Ovary (tissue), 9 donors: ENCODE measurements around the gene PRKCSH. TPM values are rescaled to one million over a fixed set of nuclear protein-coding genes. Genes with fewer than 3 reads are reported as not detected.
"Not testable (repeated sequence)": the region's sequence is repeated elsewhere in the genome, so short reads cannot be mapped to it uniquely, and the experiment has no call there.

Source experiments
- DNase-seq, 5 donors: peaks; one replicate each; pipeline ENCODE4 v3.0.0-alpha.2; 2019 to 2020
- H3K27ac ChIP-seq, 2 donors: fragments of 200-600 bp; one replicate each; pipeline versions ENCODE4 v1.5.1 to v1.8.0; 2019 to 2022
- H3K27me3 ChIP-seq: fragments of 200-600 bp; one replicate; pipeline ENCODE4 v1.8.0; 2022
- H3K36me3 ChIP-seq: fragments of 200-600 bp; sonication (generic); one replicate; pipeline ENCODE4 v1.5.1; 2019
- H3K4me1 ChIP-seq: one replicate; pipeline ENCODE4 v1.8.1; 2013; ENCODE audit warnings: mild to moderate bottlenecking, moderate library complexity; ENCODE audit not compliant: insufficient read depth
- H3K4me3 ChIP-seq: fragments of 200-600 bp; sonication (generic); one replicate; pipeline ENCODE4 v1.5.1; 2017
- H3K9me3 ChIP-seq, 2 donors: fragments of 200-600 bp in 1 of 2; sonication (generic) in 1 of 2; one replicate each; pipeline versions ENCODE4 v1.5.1 to v1.8.1; 2013 to 2019; ENCODE audit warnings: mild to moderate bottlenecking in 1 of 2, moderate library complexity in 1 of 2
- CTCF ChIP-seq, 3 donors: fragments of 450-650 bp in 2 of 3; fragments of 200-600 bp in 1 of 3; IDR thresholded peaks; one replicate each; pipeline versions ENCODE4 v1.5.1 to v1.8.0; 2016 to 2022; ENCODE audit warnings: antibody characterized with exemption in 3 of 3, mild to moderate bottlenecking in 1 of 3
- EP300 ChIP-seq: sonication (generic); formaldehyde crosslinking; IDR thresholded peaks from one replicate; pipeline ENCODE4 v1.6.1; 2017; ENCODE audit warnings: antibody characterized with exemption
- POLR2A ChIP-seq: fragments of 450-650 bp; IDR thresholded peaks from one replicate; pipeline ENCODE4 v1.6.1; 2017; ENCODE audit warnings: antibody characterized with exemption, mild to moderate bottlenecking, moderate library complexity
- WGBS, 3 donors: extraction: QIAGEN DNeasy Blood & Tissue Kit in 1 of 3; methylation state at CpG; one replicate each; pipeline versions ENCODE4 v1.1.5 to v1.1.7; 2013 to 2017; 5-methylcytosine and 5-hydroxymethylcytosine counted together
- intact Hi-C, 4 donors: fragments of 100-400 bp; cut with DNase I; formaldehyde crosslinking; loops; one replicate each; pipeline versions ENCODE4 v1.11.0 to v1.15.1; 2022 to 2023
- polyA plus RNA-seq, 2 donors: library from polyadenylated mRNA; stranded (reverse); fragments of 200-250 nt in 1 of 2; fragments of 350-450 nt in 1 of 2; fragmentation: Illumina TruSeq in 1 of 2; extraction: RNeasy Lipid Tissue Mini Kit (QIAGEN cat#74804) in 1 of 2; gene quantifications; one replicate each; pipeline ENCODE4 v1.2.3, GENCODE V29; 2013 to 2014
- total RNA-seq, 7 donors: library from RNA; depleted of rRNA in 2 of 7; stranded (reverse); fragments of >200 nt in 2 of 7; fragmentation: NEBNext Ultra II Directional in 3 of 7; extraction: Animal tissue kit (Norgen Biotek cat#: 25700) in 3 of 7; gene quantifications; one replicate each; pipeline versions ENCODE4 v1.1.0 to v1.2.4, GENCODE V29; 2016 to 2023
- donor health status: DM: no; HTN: no; CAD: no; lungs with moderate emphysema.
- donor health status: DM: no; HTN: no; CAD: no.
- donor health status: Bipolar disorder and iron deficiency.
- donor health status: DM: yes; HTN: yes; CAD: no.
- donor health status: DM: no; HTN: no; CAD: no.
- donor health status: DM: yes; HTN: yes; CAD: no.

The PRKCSH gene
- total and polyA plus RNA-seq, 9 donors: 76.5 to 338 (median 270) TPM

- H3K27ac ChIP-seq: no peak overlapping the region
- H3K9me3 ChIP-seq: no peaks in the 10 kb centered on the region
- H3K36me3 ChIP-seq: no peaks in the 10 kb centered on the region
- no peak overlapping the region for H3K4me3 ChIP-seq
- no peak for DNase-seq
- H3K4me1 ChIP-seq: peaks cover 6% of the 10 kb centered on the region
- intact Hi-C loops: no loop called here
- WGBS, 3 donors: 55 to 56% (median 56%) methylated on average over 9 of the region's 9 CpGs
- no peak for TF ChIP-seq EP300
- no peak for TF ChIP-seq CTCF (IDR thresholded peaks at IDR 0.05)
- TF ChIP-seq POLR2A: no peak
- H3K27me3 ChIP-seq: no peaks in the 10 kb centered on the region
Measured at GRCh38 chr19:11404588-11405222, 30.7 kb upstream of the PRKCSH start.

- intact Hi-C loops: no loop called here
- WGBS, 3 donors: 9 to 19% (median 13%) methylated on average over 44 of the region's 44 CpGs
- DNase-seq: peak in 2 of 5 donors; percentile 47 to 49
- H3K36me3 ChIP-seq: no peaks in the 10 kb centered on the region
- peak in 1 of 3 donors; percentile 43 for TF ChIP-seq CTCF (IDR thresholded peaks at IDR 0.05)
- no peak for TF ChIP-seq POLR2A
- TF ChIP-seq EP300: no peak
- no peaks in the 10 kb centered on the region for H3K27me3 ChIP-seq
- peaks cover 6% of the 10 kb centered on the region for H3K4me1 ChIP-seq
- H3K9me3 ChIP-seq: no peaks in the 10 kb centered on the region
- H3K27ac ChIP-seq: no peak overlapping the region
- H3K4me3 ChIP-seq: no peak overlapping the region
Measured at GRCh38 chr19:11405846-11406643, 29.4 kb upstream of the PRKCSH start.

GRCh38 chr19:11406703-11407236 is 28.7 kb upstream of the PRKCSH start:
- not testable (repeated sequence) for H3K4me1 ChIP-seq, H3K4me3 ChIP-seq, H3K36me3 ChIP-seq

GRCh38 chr19:11408591-11408990 is 26.8 kb upstream of the PRKCSH start:
- intact Hi-C loops: no loop called here

More at GRCh38 chr19:11406703-11407236, 28.7 kb upstream of the PRKCSH start:
- 67 to 69% (median 68%) methylated on average over 12 of the region's 12 CpGs for WGBS, 3 donors
- H3K9me3 ChIP-seq, H3K27ac ChIP-seq, DNase-seq, intact Hi-C loops, H3K27me3 ChIP-seq: not testable (repeated sequence)

More at GRCh38 chr19:11408591-11408990, 26.8 kb upstream of the PRKCSH start:
- Histone ChIP-seq H3K4me3 (no peak overlapping the region), H3K9me3 (no peaks in the 10 kb centered on the region), H3K36me3 (no peaks in the 10 kb centered on the region), H3K27ac (no peak overlapping the region), H3K27me3 (no peaks in the 10 kb centered on the region), H3K4me1 (peaks cover 6% of the 10 kb centered on the region)
- 82 to 84% (median 83%) methylated on average over 4 of the region's 4 CpGs for WGBS, 3 donors
- TF ChIP-seq EP300 (no peak), POLR2A (no peak), CTCF (IDR thresholded peaks at IDR 0.05) (no peak)
- DNase-seq: no peak
